Activated CD8-positive, alpha-beta memory T cell treated with anti-CD3 and anti-CD28 coated beads for 1 hour (primary cell): ENCODE measurements around the gene PARP11.
A peak's percentile ranks its signal among the peaks of the same experiment; 100 is the strongest.

ENCODE experiments used
- DNase-seq, 2 donors: peaks; one replicate each; pipeline ENCODE4 v3.0.0-alpha.2; 2020; ENCODE audit warnings: low read depth in 1 of 2; ENCODE audit errors: extremely low read depth in 1 of 2

The PARP11 gene, protein sequence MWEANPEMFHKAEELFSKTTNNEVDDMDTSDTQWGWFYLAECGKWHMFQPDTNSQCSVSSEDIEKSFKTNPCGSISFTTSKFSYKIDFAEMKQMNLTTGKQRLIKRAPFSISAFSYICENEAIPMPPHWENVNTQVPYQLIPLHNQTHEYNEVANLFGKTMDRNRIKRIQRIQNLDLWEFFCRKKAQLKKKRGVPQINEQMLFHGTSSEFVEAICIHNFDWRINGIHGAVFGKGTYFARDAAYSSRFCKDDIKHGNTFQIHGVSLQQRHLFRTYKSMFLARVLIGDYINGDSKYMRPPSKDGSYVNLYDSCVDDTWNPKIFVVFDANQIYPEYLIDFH

GRCh38 chr12:3872800-3873636 lies at the start of gene PARP11:
Gene PARP11 (minus strand): TSS chr12:3873399. CDS start chr12:3873229, 170 bp downstream.
- DNase-seq: peak; percentile 92 to 97

GRCh38 chr12:3922033-3922432 lies 48.8 kb upstream of the PARP11 start:
- no peak for DNase-seq

DNA sequence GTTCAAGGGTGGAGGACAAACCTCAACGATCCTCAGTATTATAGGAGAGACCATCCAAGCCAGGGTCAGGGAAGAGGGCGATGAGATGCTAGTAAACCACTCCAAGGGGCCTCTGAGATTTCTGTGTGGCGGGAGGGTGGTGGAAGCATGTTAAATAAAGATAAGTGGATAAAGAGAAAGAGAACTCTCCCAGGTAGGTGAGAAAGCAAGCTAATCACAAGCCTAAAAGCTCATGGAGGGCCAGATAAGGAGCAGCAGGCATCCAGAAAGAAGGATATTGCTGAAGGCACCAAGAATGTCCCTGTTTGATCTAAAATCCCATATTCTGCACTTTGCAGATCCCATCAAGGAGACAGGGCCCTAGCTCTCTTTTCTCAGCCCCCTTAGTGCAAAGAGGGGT lies 48.3 kb upstream of the PARP11 start:
- DNase-seq: no peak

DNA sequence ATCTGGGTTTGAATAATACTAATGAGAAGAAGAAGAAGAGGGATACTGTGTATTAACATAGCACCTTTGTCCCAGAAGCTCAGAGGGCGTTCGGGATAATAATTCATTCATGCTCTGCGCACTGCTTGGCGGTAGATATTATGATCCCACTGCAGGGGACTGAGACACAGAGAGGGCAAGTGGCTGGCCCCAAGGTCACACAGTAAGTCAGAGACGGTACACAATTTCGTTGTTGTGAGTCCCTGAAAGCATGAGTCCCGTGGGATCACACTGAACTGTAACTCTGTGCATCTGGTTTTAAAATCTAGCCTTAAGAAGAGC lies 47.9 kb upstream of the PARP11 start:
- DNase-seq: no peak

GRCh38 chr12:3920351-3921150 lies 47.4 kb upstream of the PARP11 start:
- DNase-seq: no peak

DNA sequence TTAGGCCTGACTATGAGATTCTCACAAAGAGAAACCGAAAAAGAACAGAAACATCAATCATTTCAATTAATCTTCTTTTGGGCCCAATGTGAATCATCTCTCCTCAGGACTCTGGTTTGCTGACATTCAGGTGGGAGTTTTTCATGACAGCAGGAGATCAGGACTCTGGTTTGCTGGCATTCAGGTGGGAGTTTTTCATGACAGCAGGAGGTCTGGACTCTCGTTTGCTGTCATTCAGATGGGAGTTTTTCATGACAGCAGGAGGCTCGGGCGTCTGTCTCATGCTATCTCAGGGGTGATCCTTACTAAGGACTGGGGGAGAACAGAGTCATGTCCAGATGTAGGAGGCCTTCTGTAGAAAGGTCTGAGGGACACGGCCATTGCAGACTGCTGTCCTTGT lies 40.1 kb upstream of the PARP11 start:
- no peak for DNase-seq

DNA sequence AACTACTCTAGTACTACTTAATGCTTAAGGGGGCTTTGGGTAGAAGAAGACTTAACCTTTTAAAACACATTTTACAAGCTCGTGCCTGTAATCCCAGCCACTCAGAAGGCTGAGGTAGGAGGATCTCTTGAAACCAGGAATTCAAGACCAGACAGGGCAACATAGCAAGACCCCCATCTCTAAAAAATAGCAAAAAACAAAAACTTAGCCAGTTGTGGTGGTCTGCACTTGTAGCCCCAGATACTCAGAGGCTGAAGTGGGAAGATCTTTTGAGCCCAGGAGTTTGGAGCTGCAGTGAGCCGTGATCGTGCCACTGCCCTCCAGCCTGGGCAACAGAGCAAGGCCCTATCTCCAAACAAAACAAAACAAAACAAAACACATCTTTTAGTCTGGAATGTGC lies 39.7 kb upstream of the PARP11 start:
- no peak for DNase-seq

DNA sequence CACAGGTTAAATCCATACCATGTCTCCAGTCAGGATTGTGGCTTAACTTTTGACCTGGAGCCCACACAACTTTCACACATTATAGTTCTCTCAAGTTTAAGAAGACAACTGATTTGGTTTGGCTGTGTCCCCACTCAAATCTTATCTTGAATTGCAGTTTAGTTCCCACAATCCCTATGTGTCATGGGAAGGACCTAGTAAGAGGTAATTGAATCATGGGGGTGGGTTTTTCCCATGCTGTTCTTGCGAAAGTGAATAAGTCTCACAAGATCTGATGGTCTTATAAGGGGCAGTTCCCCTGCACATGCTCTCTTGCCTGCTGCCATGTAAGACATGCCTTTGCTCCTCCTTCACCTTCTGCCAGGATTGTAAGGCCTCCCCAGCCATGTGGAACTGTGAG lies 38.2 kb upstream of the PARP11 start:
- no peak for DNase-seq

DNA sequence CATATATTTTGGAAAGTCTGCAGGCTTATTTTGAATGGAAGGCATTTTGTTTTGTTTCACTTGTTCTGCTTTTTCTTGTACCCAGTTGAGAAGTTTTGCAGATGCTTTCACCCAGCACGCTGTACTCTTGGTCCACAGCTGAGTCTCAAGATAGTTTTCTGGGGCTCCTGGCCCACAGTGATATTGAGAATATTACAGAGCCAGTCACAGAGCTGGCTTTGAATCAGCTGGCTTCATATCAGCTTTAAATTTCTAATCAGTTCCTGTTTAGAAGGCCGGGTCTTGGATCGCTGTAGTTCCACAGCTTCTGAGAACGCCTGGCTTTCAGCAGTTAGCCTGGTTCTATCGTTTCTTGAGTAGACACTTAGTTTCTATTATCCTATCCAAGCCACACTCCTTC lies 32.5 kb upstream of the PARP11 start:
- DNase-seq: no peak

GRCh38 chr12:3904999-3905398 lies 31.8 kb upstream of the PARP11 start:
- DNase-seq: no peak

DNA sequence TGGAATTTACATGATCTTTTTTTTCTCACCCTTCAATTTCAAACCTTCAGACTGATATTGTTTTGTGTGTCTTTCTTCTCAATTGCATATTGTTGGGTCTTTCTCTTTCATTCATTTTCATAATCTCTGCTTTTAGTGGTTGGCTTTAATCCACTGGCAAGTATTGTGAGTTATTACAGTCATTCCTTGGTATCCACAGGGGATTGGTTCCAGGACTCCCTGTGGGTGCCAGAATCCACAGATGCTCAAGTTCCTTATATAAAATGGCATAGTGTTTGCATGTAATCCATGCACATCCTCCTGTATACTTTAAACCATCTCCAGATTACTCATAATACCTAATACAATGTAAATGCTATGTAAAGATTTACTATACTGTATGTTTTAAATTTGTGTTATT lies 29.7 kb upstream of the PARP11 start:
- DNase-seq: no peak

DNA sequence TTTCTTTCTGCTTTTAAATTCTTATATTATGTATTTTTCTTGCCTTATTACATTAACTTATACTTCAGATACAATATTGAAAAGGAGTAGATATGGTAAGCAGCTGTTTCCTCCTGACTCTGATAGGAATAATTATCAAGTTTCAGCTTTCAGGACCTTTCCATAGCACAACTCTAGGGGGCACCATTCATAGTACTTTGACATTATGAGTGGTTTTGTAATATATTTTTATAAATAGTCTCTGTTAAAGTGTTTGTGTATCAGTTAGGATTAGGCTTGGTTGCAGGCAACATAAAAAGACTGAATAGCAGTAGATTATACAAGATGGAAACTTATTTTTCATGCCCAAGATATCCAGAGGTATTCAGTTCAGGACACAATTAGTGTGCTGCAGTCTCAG lies 27.9 kb upstream of the PARP11 start:
- no peak for DNase-seq

DNA sequence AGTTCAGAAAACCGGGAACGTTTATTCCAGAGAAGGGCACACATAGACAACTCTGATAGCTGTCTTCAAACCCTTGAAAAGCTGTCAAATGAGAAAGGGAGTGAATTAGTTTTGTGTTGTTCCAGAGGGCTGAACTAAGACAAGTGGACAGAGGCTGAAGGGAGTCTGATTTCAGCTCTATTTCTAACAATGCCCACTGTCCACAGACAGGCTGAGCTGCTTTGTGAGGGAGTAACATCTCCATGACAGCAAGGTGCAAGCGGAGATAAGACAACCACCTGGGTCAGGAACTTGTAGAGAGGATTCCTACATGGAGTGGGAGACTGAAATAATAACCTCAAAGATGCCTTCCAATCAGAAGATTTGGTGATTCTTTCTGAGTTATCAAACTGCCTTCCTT lies 25.6 kb upstream of the PARP11 start:
- no peak for DNase-seq

DNA sequence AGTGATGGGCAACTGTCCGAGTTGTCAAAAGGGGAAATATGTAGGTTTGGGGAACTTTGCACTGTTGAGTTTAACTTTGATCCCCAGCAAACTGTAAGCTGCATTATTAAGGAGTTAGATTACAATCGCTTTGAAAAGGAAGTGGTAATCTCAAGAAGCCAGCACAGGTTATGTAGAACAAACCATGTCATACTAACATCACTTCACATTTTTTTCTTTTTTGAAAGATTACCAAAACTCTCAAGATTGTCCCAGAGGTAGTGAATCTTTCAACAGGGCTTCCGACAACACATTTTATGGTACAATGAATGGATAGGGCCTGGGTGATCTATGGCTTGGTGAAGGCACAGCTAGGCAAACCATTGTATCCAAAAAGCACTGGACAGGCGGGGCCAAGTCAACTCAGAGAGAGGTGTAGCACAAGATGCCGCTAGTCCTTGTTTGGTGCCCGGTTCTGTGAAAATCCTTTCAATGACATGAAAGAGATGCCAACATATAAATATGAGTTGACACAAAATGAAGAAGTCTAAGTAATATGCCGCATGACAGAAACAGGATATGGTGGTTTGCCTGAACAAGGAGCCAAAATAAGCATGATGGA lies 24.3 kb upstream of the PARP11 start:
- DNase-seq: no peak

- no peak for DNase-seq
Observed at GRCh38 chr12:3896801-3897351, 23.7 kb upstream of the PARP11 start.

- no peak for DNase-seq
Observed at GRCh38 chr12:3896356-3896755, 23.2 kb upstream of the PARP11 start.

GRCh38 chr12:3892631-3893030 lies 19.4 kb upstream of the PARP11 start:
- no peak for DNase-seq

DNA sequence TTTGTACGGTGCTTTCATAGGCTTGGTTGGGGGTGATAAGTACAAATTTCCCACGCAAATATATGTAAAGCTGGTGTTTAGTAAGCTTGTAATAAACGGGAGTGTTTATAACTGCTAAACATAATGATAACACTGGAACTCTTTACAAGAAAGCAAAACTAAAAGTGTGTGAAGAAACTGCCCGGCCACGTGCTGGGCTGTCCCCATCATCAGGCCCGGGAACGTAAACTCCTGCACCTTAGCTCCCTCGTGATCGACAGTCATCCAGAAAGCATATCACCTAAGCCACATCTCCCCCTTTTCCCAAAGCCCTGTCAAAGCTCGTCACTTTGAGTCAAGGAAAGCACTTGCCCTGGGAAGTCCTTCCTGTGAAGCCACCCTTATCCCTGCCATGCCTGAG lies 18.0 kb upstream of the PARP11 start:
- no peak for DNase-seq

DNA sequence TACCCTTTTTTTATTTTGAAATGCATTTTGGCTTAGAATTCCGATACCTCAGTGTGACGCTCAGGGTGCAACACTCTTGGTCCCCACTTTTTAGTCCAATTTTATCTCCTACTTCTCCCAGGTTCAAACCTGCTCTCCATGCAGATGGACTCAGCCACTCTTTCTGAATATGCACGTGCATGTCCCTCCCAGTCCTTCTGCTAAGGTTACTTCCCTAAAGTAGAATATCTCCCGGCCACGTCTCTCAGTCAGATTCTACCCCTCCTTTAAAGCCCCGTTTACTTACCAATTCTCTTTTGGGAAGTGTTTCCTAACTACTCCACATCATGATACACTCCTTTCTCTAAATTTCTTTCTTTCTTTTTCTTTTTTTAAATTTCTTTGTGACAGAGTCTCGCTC lies 15.5 kb upstream of the PARP11 start:
- DNase-seq: no peak

GRCh38 chr12:3885277-3886094 lies 12.3 kb upstream of the PARP11 start:
- DNase-seq: no peak
